Measurements from ENCODE around the gene ASTN2. TPM values are rescaled to one million over a fixed set of nuclear protein-coding genes. Genes with fewer than 3 reads are reported as not detected.
"Not testable (repeated sequence)": the region's sequence is repeated elsewhere in the genome, so short reads cannot be mapped to it uniquely, and the experiment has no call there.

ASTN2 gene
- total RNA-seq, 1 donor from 2014 or later: 4.4 TPM

- DNase-seq (ENCODE audit: low spot score): no peak
Observed at GRCh38 chr9:117076571-117077290, 338.1 kb downstream of the ASTN2 start.

GRCh38 chr9:117075636-117076035 is 339.2 kb downstream of the ASTN2 start:
- DNase-seq (ENCODE audit: low spot score): no peak

DNA sequence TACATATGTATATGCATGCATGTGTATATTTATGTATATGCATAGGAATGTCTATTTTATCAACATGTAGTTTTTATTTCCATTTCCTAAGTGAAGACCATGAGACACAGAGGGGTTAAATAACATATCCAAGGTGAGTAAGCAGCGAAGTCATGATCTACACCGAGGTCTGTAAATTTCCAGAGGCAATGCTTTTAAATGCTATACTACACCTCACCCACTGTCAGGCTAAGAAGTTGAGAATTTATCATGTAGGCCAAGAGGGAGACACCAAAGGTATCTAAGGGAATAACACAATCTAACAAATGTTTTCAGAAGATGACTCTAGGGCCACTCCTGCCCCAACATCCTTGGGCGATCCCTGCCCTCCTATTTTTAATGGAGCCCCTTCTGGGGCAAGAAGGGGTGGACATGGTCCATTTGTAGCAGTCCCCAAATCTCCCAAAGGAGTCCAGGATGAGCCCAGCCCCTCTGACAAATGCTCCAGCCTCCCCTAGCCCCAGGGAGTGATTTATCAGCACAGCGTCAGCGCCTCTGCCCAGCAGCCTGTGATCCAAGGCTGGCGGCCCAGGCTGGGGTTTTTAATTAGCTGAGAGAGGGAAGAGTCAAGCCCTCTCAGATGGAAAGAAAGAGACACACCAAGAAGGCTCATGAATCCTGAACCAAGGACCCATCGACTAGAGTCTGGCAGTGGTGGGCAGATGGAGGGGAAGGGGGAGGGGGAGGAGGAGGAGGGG is 339.9 kb downstream of the ASTN2 start:
- no peak for DNase-seq (ENCODE audit: low spot score)

DNA sequence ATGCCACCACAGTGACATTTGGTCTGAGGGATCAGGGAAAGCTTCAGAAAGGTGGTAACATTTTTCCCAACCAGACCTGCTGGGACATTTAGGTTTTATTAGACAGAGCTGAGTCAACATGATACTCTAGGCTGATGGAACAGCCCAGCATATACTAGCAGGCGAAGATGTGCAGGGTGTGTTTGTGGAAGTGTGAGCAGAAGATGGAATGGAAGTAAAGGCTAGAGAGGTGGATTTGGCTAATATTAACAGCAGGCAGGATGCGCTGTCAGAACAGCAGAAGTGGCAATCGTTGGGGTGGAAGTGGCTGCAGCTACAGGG is 340.6 kb downstream of the ASTN2 start:
- DNase-seq (ENCODE audit: low spot score): no peak

GRCh38 chr9:117073539-117074341 is 341.1 kb downstream of the ASTN2 start:
- no peak for DNase-seq (ENCODE audit: low spot score)

DNA sequence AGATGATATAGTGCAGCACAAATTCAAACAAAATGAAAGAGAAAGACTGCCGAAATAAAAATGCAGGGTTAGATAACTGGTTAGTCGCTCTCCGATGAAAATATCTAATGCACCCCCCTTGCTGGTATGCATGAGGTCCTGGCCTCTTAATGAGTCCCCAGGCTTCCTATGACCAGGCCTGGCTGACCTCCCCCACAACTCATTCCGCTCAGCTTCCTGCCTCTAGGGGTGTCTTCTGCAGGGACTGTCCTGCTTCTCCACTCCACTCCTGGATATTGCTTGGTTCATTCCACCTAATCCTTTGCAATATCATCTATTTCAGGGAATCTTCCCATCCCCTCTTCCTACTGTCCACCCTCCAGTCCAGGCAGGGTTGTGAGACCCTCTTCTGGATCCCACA is 341.8 kb downstream of the ASTN2 start:
- DNase-seq (ENCODE audit: low spot score): no peak

GRCh38 chr9:117072216-117072615 is 342.6 kb downstream of the ASTN2 start:
- no peak for DNase-seq (ENCODE audit: low spot score)

DNA sequence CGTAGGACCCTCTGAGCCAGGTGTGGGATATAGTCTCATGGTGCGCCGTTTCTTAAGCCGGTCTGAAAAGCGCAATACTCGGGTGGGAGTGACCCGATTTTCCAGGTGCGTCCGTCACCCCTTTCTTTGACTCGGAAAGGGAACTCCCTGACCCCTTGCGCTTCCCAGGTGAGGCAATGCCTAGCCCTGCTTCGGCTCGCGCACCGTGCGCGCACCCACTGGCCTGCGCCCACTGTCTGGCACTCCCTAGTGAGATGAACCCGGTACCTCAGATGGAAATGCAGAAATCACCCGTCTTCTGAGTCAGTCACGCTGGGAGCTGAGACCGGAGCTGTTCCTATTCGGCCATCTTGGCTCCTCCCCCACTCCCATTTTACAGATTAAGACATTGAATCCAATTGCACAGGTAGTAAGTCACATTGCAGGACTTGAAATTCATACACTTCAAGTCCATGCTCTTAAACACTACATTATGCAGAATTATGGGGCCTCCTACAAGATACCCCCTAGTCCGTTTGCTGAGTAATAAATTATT is 343.1 kb downstream of the ASTN2 start:
- DNase-seq (ENCODE audit: low spot score): not testable (repeated sequence)

DNA sequence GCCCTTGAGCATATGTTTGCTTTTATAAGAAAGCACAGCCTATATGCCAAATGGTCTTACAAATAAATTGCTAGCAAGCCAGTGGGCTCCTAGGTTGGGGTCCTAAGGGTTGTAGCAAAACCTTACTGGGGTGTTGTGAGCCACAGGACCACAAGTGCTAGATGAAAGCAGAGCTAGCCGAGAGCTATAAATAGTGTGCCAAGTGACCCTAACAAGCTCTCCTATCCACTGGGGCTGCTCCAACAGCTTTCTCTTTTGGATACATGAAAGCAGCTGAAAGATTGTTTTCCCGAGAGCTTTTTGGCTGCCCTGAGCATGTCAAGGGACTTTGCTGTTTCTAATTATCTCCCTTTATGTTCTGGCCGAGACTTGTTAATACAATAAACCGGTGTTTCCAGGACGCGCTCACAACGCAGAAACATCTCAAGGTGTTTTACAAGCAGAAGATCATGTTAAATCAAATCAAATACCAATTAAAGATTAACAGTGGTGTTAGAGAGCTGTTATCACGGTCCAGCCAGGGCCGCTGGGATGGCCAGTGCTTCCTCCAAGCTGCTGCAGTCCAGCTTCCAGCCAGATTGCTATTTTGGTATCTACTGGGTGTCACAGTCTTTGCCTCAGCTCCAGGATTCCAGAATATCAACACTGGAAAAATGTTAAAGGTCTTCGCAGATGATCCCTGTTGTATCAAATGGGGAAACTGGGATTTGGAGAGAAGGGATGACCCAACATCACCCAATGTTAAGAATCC is 351.0 kb downstream of the ASTN2 start:
- no peak for DNase-seq (ENCODE audit: low spot score)

- DNase-seq (ENCODE audit: low spot score): no peak
Observed at GRCh38 chr9:117060963-117061362, 353.9 kb downstream of the ASTN2 start.

DNA sequence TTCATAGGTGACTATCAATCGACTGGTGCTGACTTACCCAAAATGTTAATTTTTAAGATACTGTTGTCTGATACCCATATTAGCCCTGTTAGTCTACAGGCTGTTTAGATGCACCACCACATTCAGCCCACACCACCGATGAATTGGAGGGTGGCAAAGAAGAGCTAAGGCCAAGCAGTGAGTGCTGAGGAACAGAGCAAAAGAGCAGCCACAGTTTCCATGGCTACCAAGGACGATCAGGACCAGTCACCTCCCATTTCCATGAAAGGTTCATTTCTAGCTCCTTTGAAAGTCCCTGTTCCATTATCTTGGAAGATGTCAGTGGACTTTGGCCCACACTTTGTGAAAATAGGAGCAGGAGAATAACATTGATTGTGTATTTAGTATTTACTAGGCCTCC is 364.9 kb downstream of the ASTN2 start:
- DNase-seq (ENCODE audit: low spot score): no peak

- DNase-seq (ENCODE audit: low spot score): no peak
Observed at GRCh38 chr9:117046666-117047327, 368.1 kb downstream of the ASTN2 start.

DNA sequence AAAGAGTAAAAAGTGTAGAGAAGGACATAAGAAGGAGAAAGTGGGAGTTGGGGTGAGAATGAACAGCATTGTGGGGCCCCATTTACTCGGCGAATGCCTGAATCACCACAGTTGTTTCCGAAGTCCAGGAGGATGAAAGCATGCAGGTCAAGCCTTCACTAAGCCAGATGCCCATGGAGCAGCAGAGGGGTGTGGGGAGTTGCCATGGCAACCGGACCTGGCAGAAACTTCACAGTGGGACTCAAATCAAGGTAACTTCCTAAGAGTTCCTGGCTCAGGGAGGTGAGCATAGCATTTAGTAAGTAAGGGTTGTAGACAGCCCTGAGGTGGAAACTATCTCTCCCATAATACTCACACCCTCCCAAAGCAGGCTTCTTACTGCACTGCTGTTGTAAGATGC is 370.6 kb downstream of the ASTN2 start:
- DNase-seq (ENCODE audit: low spot score): no peak

- no peak for DNase-seq (ENCODE audit: low spot score)
Observed at GRCh38 chr9:117043159-117043558, 371.7 kb downstream of the ASTN2 start.

- DNase-seq (ENCODE audit: low spot score): no peak
Observed at GRCh38 chr9:117035546-117035945, 379.3 kb downstream of the ASTN2 start.

DNA sequence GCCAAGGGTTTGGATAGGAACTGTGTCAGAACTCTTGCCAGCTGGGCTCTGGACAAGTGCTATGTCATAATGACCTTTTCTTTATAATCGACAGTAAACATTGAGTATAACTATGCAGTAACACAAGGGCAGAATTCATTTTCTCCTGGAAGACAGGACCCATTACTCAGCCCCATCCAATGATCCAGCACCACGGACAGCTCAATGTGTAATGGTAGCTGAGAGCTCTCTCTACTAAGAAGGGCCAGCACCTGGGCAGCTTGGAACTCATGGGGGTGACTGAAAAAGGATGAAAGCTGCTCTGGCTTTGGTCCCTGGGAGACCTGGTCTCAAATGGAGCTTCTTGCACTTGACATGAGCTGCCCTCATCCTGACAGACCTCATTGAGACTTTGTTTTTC is 380.0 kb downstream of the ASTN2 start:
- DNase-seq (ENCODE audit: low spot score): no peak

DNA sequence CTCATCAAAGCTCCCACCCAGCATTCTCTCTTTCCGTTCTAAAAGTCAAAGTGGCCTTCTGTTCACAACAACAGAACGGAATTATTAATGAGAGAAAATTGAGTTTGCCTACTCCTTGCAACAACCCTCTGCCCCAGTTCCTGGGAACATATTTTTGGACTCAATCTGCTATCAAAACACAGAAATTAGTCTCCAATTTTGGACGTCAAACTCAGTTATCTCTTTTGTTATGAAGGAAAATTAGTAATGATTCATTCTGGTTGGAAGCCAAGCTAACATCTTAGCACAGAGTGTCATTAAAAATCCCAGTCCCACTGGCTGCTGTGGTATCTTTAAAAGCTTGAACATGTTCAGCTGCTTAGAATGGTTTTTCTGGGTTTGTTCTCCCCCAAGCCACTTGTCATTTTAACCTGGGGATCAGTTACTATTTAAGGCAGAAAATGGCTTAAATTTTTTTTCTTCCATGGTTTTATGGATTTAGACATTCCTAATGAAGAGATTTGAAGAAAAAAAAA is 384.5 kb downstream of the ASTN2 start:
- DNase-seq (ENCODE audit: low spot score): no peak

- DNase-seq (ENCODE audit: low spot score): no peak
Observed at GRCh38 chr9:117029341-117029740, 385.5 kb downstream of the ASTN2 start.

DNA sequence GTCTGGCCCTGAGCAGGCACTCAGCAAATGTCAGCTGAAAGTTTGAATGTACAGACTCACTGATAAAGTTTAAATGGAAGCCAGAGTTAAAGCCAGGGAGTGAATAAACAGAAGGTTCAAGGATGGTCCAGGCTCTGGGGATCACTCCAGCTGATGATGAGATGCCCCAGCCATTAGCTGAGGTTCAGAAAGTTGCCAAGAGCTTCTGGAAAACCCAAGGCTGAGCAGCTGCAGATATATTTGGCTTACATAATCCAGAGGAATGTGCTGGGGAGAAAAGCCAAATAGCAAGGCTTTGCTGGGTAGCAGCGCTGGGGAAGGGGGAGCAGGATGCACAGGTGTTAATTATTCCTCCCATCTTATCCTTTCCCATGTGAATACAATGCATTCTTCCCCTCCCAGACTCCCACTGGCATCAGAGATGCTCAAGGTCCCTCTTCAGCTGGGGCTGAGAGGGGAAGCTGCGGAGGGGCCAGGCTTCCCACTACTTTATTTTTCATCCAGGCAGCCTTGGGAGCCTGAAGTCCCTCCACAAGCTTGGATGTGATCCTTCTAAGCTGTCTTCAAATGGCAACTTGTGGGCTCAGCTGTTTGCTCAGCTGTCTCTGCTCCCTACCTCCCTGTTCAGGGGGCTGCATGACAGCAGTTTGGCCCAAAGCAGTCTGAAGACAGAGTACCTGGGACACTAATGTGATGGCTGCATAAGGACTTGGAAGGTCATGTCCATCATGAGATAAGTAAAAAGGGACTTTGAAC is 386.6 kb downstream of the ASTN2 start:
- DNase-seq (ENCODE audit: low spot score): peak; percentile 11

DNA sequence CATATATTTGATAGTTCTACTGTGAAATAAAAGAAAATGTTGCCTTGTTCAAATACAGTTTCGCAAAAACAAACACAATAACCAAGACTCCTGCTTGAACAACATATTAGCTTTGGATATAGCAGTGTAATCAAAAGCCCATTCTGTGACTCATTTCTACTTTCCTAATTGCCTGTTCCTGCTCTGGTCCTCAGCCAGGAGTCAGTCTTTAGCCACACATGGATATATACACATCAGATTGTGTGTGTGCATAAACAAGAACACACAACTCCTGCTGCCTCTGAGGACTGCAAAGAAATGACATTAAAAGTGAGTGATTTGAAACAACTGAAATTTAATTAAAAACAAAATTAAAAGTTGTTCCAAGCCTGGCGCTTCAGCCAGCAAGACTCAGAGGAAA is 393.0 kb downstream of the ASTN2 start:
- no peak for DNase-seq (ENCODE audit: low spot score)

All from mucosa of gallbladder (tissue), 1 donor.